ENCODE measurements around the gene AOPEP. TPM values are rescaled to one million over a fixed set of nuclear protein-coding genes. Genes with fewer than 3 reads are reported as not detected.

Gene AOPEP
- total and polyA plus RNA-seq, 7 donors, result 28.0 to 490 (median 184) TPM

- Histone ChIP-seq H3K4me1 (peaks cover 0 to 44% (median 30%) of the 10 kb centered on the region in 4 donors), H3K36me3 (no peaks in the 10 kb centered on the region), H3K27me3 (no peaks in the 10 kb centered on the region), H3K4me3 (no peak overlapping the region), H3K27ac (peak overlapping the region in 1 of 4 donors; percentile 32), H3K9me3 (no peaks in the 10 kb centered on the region)
- 92 to 95% methylated on average over 5 of the region's 5 CpGs for WGBS, 2 donors
- no peak for DNase-seq
- TF ChIP-seq CTCF (IDR thresholded peaks at IDR 0.05) (no peak), EP300 (IDR thresholded peaks at IDR 0.05) (no peak), POLR2A (IDR thresholded peaks at IDR 0.05) (no peak), POLR2AphosphoS5 (IDR thresholded peaks at IDR 0.05) (no peak)
- intact Hi-C loops (cut with DNase I), result no loop called here
Measured at GRCh38 chr9:94948567-94949235, 222.2 kb downstream of the AOPEP start.

- no peaks in the 10 kb centered on the region for H3K9me3 ChIP-seq
- H3K27ac ChIP-seq, result no peak overlapping the region
- intact Hi-C loops (cut with DNase I), result no loop called here
- no peaks in the 10 kb centered on the region for H3K27me3 ChIP-seq
- DNase-seq, result no peak
- WGBS, 2 donors, result 87 to 88% methylated on average over 5 of the region's 5 CpGs
- no peaks in the 10 kb centered on the region for H3K36me3 ChIP-seq
- no peak overlapping the region for H3K4me3 ChIP-seq
- TF ChIP-seq CTCF (IDR thresholded peaks at IDR 0.05) (no peak), EP300 (IDR thresholded peaks at IDR 0.05) (no peak), POLR2A (IDR thresholded peaks at IDR 0.05) (no peak), POLR2AphosphoS5 (IDR thresholded peaks at IDR 0.05) (no peak)
- peaks cover 0 to 44% (median 30%) of the 10 kb centered on the region in 4 donors for H3K4me1 ChIP-seq
Measured at GRCh38 chr9:94949370-94949769, 222.9 kb downstream of the AOPEP start.

GRCh38 chr9:94950040-94950578 is 223.6 kb downstream of the AOPEP start:
- intact Hi-C loops (cut with DNase I), result no loop called here

GRCh38 chr9:94950579-94951323 is 224.3 kb downstream of the AOPEP start:
- Histone ChIP-seq H3K9me3 (no peaks in the 10 kb centered on the region), H3K4me3 (no peak overlapping the region), H3K27ac (peak overlapping the region in 1 of 4 donors; percentile 61), H3K36me3 (no peaks in the 10 kb centered on the region), H3K27me3 (no peaks in the 10 kb centered on the region), H3K4me1 (peaks cover 0 to 36% (median 23%) of the 10 kb centered on the region in 4 donors)
- no peak for DNase-seq
- intact Hi-C loops (cut with DNase I), result no loop called here
- no peak for TF ChIP-seq POLR2A (IDR thresholded peaks at IDR 0.05)
- TF ChIP-seq CTCF (IDR thresholded peaks at IDR 0.05), result no peak
- TF ChIP-seq EP300 (IDR thresholded peaks at IDR 0.05), result no peak
- TF ChIP-seq POLR2AphosphoS5 (IDR thresholded peaks at IDR 0.05), result no peak
- 37 to 68% methylated on average over 7 of the region's 7 CpGs for WGBS, 2 donors

More at GRCh38 chr9:94950040-94950578, 223.6 kb downstream of the AOPEP start:
- Histone ChIP-seq H3K36me3 (no peaks in the 10 kb centered on the region), H3K4me3 (no peak overlapping the region), H3K9me3 (no peaks in the 10 kb centered on the region), H3K27me3 (no peaks in the 10 kb centered on the region), H3K27ac (no peak overlapping the region), H3K4me1 (peaks cover 0 to 42% (median 29%) of the 10 kb centered on the region in 4 donors)
- WGBS, 2 donors, result 94 to 97% methylated on average over 4 of the region's 4 CpGs
- TF ChIP-seq POLR2A (IDR thresholded peaks at IDR 0.05) (no peak), POLR2AphosphoS5 (IDR thresholded peaks at IDR 0.05) (no peak), EP300 (IDR thresholded peaks at IDR 0.05) (no peak), CTCF (IDR thresholded peaks at IDR 0.05) (no peak)
- no peak for DNase-seq

Data from sigmoid colon (tissue), 7 donors.